Esophagus (tissue), 2 donors: ENCODE results near the gene HCRT. TPM values are rescaled to one million over a fixed set of nuclear protein-coding genes. Genes with fewer than 3 reads are reported as not detected.
"Not testable (repeated sequence)": the region's sequence is repeated elsewhere in the genome, so short reads cannot be mapped to it uniquely, and the experiment has no call there.

Experiments
- H3K27ac ChIP-seq, 2 donors: one replicate each; pipeline ENCODE4 v1.5.1; 2013; ENCODE audit warnings: low read depth in 2 of 2, mild to moderate bottlenecking in 2 of 2, inconsistent platforms in 1 of 2, low read length in 1 of 2, moderate library complexity in 1 of 2
- H3K27me3 ChIP-seq, 2 donors: one replicate each; pipeline ENCODE4 v1.6.1; 2013; ENCODE audit warnings: low read length in 2 of 2, control low read depth in 1 of 2, mild to moderate bottlenecking in 1 of 2; ENCODE audit not compliant: insufficient read depth in 2 of 2, control insufficient read depth in 1 of 2
- H3K36me3 ChIP-seq, 2 donors: one replicate each; pipeline ENCODE4 v1.6.1; 2013; ENCODE audit warnings: low read length in 1 of 2; ENCODE audit not compliant: control insufficient read depth in 2 of 2, insufficient read depth in 2 of 2
- H3K4me1 ChIP-seq, 2 donors: one replicate each; pipeline ENCODE4 v1.6.1; 2013; ENCODE audit warnings: low read length in 1 of 2; ENCODE audit not compliant: control insufficient read depth in 2 of 2, insufficient read depth in 2 of 2
- H3K4me3 ChIP-seq, 2 donors: one replicate each; pipeline ENCODE4 v1.5.1; 2013; ENCODE audit warnings: low read length in 2 of 2, mild to moderate bottlenecking in 2 of 2, low read depth in 1 of 2, moderate library complexity in 1 of 2
- H3K9me3 ChIP-seq, 2 donors: one replicate each; pipeline ENCODE4 v1.6.1; 2013; ENCODE audit warnings: mild to moderate bottlenecking in 2 of 2, low read depth in 1 of 2, low read length in 1 of 2, moderate library complexity in 1 of 2; ENCODE audit not compliant: control insufficient read depth in 2 of 2, insufficient read depth in 1 of 2
- WGBS, 2 donors: extraction: QIAGEN DNeasy Blood & Tissue Kit; methylation state at CpG; one replicate each; pipeline ENCODE4 v1.1.7; 2013; 5-methylcytosine and 5-hydroxymethylcytosine counted together
- polyA plus RNA-seq, 2 donors: library from polyadenylated mRNA; stranded (reverse); fragments of 200-250 nt; gene quantifications; one replicate each; pipeline ENCODE4 v1.2.3, GENCODE V29; 2013
- donor health status: healthy with polysubstance abuse.
- donor health status: Bipolar disorder and iron deficiency.

Gene HCRT
- polyA plus RNA-seq, 2 donors, result not detected

GRCh38 chr17:42214156-42214555 lies 28.9 kb upstream of the HCRT start:
- WGBS, 2 donors, result 83 to 84% methylated on average over 2 of the region's 2 CpGs
- H3K36me3 ChIP-seq, result peaks cover 10 to 12% of the 10 kb centered on the region in 2 donors

GRCh38 chr17:42212382-42212781 lies 27.1 kb upstream of the HCRT start:
- H3K9me3 ChIP-seq, result no peaks in the 10 kb centered on the region
- 70 to 73% methylated on average over 7 of the region's 7 CpGs for WGBS, 2 donors
- no peak overlapping the region for H3K4me3 ChIP-seq
- no peak overlapping the region for H3K27ac ChIP-seq
- peaks cover 4 to 5% of the 10 kb centered on the region in 2 donors for H3K36me3 ChIP-seq
- H3K27me3 ChIP-seq, result no peaks in the 10 kb centered on the region
- H3K4me1 ChIP-seq, result no peaks in the 10 kb centered on the region

More at GRCh38 chr17:42214156-42214555, 28.9 kb upstream of the HCRT start:
- Histone ChIP-seq H3K4me1 (no peaks in the 10 kb centered on the region), H3K27ac (no peak overlapping the region), H3K27me3 (no peaks in the 10 kb centered on the region), H3K9me3 (no peaks in the 10 kb centered on the region), H3K4me3 (no peak overlapping the region)

- not testable (repeated sequence) for H3K4me3 ChIP-seq, H3K27ac ChIP-seq, H3K27me3 ChIP-seq, H3K9me3 ChIP-seq, H3K36me3 ChIP-seq, H3K4me1 ChIP-seq
- WGBS, 2 donors, result 53 to 57% methylated on average over 7 to 9 of the region's 9 CpGs
These were observed 26.7 kb upstream of the HCRT start for GRCh38 chr17:42211921-42212341.

GRCh38 chr17:42210046-42210445 lies 24.8 kb upstream of the HCRT start:
- no peaks in the 10 kb centered on the region for H3K27me3 ChIP-seq
- no peak overlapping the region for H3K4me3 ChIP-seq
- no peaks in the 10 kb centered on the region for H3K4me1 ChIP-seq
- H3K9me3 ChIP-seq, result no peaks in the 10 kb centered on the region
- H3K27ac ChIP-seq, result no peak overlapping the region
- H3K36me3 ChIP-seq, result peaks cover 2 to 5% of the 10 kb centered on the region in 2 donors
- WGBS, 2 donors, result 88 to 89% methylated on average over 6 of the region's 6 CpGs

- not testable (repeated sequence) for H3K27me3 ChIP-seq, H3K9me3 ChIP-seq, H3K27ac ChIP-seq, H3K4me3 ChIP-seq, H3K4me1 ChIP-seq
- H3K36me3 ChIP-seq, result peaks cover 8 to 13% of the 10 kb centered on the region in 2 donors
- whole genome bisulfite sequencing, 2 donors, result 86 to 87% methylated on average over 8 of the region's 8 CpGs
These were observed 20.9 kb upstream of the HCRT start for GRCh38 chr17:42206153-42206612.

GRCh38 chr17:42203354-42203753 lies 18.1 kb upstream of the HCRT start:
- H3K27ac ChIP-seq, result no peak overlapping the region
- no peak overlapping the region for H3K4me3 ChIP-seq
- 91 to 95% methylated on average over 2 of the region's 2 CpGs for WGBS, 2 donors
- H3K27me3 ChIP-seq, result no peaks in the 10 kb centered on the region
- H3K36me3 ChIP-seq, result peaks cover 13% of the 10 kb centered on the region in 2 donors
- H3K9me3 ChIP-seq, result no peaks in the 10 kb centered on the region
- H3K4me1 ChIP-seq, result no peaks in the 10 kb centered on the region

GRCh38 chr17:42202696-42203095 lies 17.4 kb upstream of the HCRT start:
- 95 to 98% methylated on average over 5 of the region's 5 CpGs for WGBS, 2 donors
- no peaks in the 10 kb centered on the region for H3K9me3 ChIP-seq
- H3K4me1 ChIP-seq, result no peaks in the 10 kb centered on the region
- no peak overlapping the region for H3K27ac ChIP-seq
- H3K27me3 ChIP-seq, result no peaks in the 10 kb centered on the region
- H3K36me3 ChIP-seq, result peaks cover 13% of the 10 kb centered on the region in 2 donors
- no peak overlapping the region for H3K4me3 ChIP-seq

- Histone ChIP-seq H3K36me3 (peaks cover 13% of the 10 kb centered on the region in 2 donors), H3K27ac (no peak overlapping the region), H3K27me3 (no peaks in the 10 kb centered on the region), H3K4me3 (no peak overlapping the region), H3K9me3 (no peaks in the 10 kb centered on the region), H3K4me1 (no peaks in the 10 kb centered on the region)
- 93 to 100% methylated on average over 6 of the region's 6 CpGs for WGBS, 2 donors
These were observed 16.9 kb upstream of the HCRT start for GRCh38 chr17:42202159-42202558.

GRCh38 chr17:42201458-42201772 lies 16.2 kb upstream of the HCRT start:
- Histone ChIP-seq H3K4me1 (no peaks in the 10 kb centered on the region), H3K27me3 (no peaks in the 10 kb centered on the region), H3K27ac (no peak overlapping the region), H3K9me3 (no peaks in the 10 kb centered on the region), H3K36me3 (peaks cover 13% of the 10 kb centered on the region in 2 donors), H3K4me3 (no peak overlapping the region)
- 77 to 93% methylated on average over 10 of the region's 10 CpGs for WGBS, 2 donors

GRCh38 chr17:42200706-42201457 lies 15.6 kb upstream of the HCRT start:
- no peaks in the 10 kb centered on the region for H3K27me3 ChIP-seq

More at GRCh38 chr17:42200706-42201457, 15.6 kb upstream of the HCRT start:
- 65 to 71% methylated on average over 14 of the region's 14 CpGs for WGBS, 2 donors
- H3K4me3 ChIP-seq, result no peak overlapping the region
- H3K4me1 ChIP-seq, result no peaks in the 10 kb centered on the region
- H3K36me3 ChIP-seq, result peaks cover 13% of the 10 kb centered on the region in 2 donors
- H3K9me3 ChIP-seq, result no peaks in the 10 kb centered on the region
- H3K27ac ChIP-seq, result no peak overlapping the region
